GM21529 (cell line): ENCODE measurements around the gene DHRS3.

Source experiments
- ATAC-seq: cut with Tn5 transposase; IDR thresholded peaks from one replicate; pipeline ENCODE4 v1.9.1; 2021; ENCODE audit not compliant: unreplicated experiment

DHRS3 gene

GRCh38 chr1:12521096-12521495, 96.9 kb downstream of the DHRS3 start:
- no peak for ATAC-seq

- ATAC-seq, result no peak
Observed at GRCh38 chr1:12519693-12520364, 98.2 kb downstream of the DHRS3 start.

- no peak for ATAC-seq
Observed at GRCh38 chr1:12518931-12519692, 98.9 kb downstream of the DHRS3 start.
